GM18508 (cell line): ENCODE data around the gene ZKSCAN5.
"Not testable (repeated sequence)": the region's sequence is repeated elsewhere in the genome, so short reads cannot be mapped to it uniquely, and the experiment has no call there.

Experiments used
- ATAC-seq: cut with Tn5 transposase; IDR thresholded peaks from one replicate; pipeline ENCODE4 v1.9.1; 2021; ENCODE audit warnings: moderate number of reproducible peaks; ENCODE audit not compliant: insufficient read depth, unreplicated experiment

Gene ZKSCAN5

DNA sequence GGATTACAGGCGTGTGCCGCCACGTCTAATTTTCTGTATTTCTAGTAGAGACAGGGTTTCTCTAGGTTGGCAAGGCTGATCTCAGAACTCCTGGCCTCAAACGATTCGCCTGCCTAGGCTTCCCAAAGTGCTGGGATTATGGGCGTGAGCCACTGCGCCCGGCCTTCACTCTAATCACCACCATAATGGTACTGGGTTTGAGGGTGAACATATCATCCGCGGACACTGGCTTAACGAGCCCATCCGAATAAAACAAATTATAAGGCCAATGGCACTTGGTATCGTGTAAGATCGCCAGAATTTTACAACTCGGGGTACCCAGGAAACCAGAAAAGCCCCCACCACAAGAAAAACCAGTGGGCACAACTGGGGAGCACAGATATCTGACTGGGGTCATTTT lies 46.9 kb downstream of the ZKSCAN5 start:
- ATAC-seq = no peak

DNA sequence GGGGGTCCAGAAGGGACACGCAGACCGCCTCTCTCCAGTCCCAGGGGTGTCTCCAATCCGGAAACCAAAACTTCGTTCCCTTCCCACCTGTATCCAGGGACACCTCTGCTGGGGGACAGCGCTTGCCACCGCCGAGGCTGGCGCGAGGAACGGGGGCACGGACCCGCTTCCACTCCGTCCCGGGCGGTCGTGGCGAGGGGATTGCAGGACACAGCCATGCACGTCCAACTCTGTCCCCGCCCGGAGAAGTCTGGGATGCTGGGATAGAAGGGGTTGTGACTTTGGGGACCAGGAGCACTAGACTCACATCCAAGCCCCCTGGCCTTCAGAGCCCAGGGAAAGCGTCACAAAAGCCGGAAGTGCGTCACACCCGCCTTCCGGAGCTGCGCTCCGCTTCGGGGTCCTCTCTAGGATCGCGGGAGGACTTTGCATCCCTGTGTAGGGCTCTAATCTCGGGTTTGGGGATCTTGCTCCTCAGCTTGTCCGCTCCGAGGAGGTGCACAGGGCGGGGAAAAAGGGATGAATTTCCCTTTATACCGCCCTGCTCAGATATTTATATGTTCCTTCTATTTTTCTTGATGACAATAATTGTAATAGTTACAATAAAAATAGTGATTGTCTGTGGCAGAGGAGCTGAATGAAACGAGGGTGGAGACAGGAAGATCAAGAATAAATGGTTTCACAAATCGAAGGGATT lies 47.5 kb downstream of the ZKSCAN5 start, which contains the start of gene FAM200A:
Gene FAM200A, minus strand, starts transcription at position 348 of the 697 bp plus-strand sequence. CDS start 3,707 bp downstream, outside the sequence.
- ATAC-seq = peak; percentile 80

DNA sequence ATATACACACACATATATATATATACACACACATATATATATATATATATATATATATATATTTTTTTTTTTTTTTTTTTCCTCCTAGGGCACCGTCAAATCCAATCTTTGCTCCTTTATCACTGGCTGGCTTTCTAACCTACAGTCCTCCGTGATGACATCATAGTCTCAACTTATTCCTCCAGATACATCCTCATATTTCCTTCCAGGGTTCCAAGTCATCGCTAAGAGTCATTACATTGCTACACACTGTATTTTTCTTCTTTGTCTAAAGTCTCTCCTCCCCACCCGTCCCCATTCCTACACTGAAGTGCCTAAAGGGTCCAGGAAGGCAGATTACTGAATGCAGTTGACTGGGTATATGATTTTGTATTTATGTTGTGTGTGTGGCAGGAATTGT lies 48.6 kb downstream of the ZKSCAN5 start:
- ATAC-seq = no peak

- ATAC-seq = no peak
Measured at GRCh38 chr7:99554939-99555338, 50.5 kb downstream of the ZKSCAN5 start.

DNA sequence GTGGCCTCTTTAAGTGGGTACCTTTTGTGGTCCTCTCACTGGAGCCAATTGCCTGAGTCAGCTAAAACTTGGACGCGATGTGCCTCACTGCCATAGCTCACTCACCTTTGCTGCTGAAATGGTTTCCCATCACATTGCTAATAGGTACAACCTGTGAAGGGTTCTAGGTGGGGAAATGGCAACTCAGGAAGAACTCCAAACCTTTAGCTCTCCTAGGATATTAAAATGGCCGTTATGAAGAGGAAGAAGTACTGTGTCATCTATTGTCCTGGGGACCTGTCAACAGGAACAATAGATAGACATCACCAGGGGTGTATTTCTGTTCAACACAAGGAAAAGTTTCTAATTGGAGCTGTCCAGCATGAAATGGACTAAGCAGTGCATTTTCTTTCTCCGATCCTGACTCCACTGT lies 52.7 kb downstream of the ZKSCAN5 start:
- ATAC-seq = no peak

DNA sequence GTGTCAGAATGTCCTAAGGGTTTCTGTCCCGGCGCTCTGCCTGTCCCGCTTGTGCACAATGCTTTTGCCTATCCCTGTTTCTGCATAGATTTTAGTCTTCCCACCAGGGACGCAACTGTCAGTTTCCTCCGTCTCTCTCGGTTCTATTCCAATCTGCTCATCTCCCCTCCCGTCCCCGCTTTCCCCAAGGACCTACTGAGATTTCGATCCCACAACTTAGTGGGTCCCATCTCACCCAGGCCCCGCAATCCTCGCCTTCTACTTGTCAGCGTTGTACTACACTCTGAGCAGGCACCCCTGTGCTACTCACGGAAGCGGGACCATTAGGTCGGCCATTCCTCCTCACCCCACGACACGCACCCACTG lies 53.5 kb downstream of the ZKSCAN5 start:
- peak; percentile 12 for ATAC-seq

GRCh38 chr7:99558306-99559174 lies 54.1 kb downstream of the ZKSCAN5 start, which contains the start of gene ZNF655:
TSS of gene ZNF655 (plus strand) at chr7:99558642. CDS start at chr7:99560560, 1,918 bp downstream.
- peak; percentile 29 for ATAC-seq

DNA sequence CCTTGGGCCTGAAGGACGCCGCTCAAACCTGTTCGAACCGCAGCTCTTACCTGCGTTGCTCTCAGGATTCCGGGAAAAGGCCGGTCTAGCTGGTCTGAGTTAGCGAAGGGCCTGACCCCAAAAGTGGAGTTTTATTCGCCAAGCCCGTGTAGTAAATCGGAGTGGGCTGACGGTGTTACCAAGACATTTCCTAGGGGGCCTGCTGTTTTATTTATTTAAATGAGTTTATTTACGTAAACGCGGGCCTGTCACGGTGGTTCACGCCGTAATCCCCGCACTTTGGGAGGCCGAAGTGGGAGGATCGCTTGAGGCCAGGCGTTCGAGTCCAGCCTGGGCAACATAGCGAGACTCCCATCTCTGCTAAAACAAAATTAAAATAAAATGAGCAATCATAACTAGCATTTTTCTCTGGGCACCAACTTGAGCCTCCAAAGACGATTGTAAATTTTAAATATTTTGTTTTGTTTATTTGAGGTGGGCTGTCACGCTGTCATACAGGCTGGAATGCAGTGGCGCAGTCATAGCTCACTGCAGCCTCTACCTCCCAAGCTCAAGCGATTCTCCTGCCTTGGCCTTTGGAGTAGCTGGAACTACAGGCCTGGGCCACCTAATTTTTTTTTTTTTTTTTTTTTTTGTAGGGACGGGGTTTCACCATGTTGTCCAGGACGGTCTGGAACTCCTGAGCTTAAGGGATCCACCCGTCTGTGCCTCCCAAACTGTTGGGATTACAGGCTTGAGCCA lies 54.9 kb downstream of the ZKSCAN5 start:
- ATAC-seq = no peak

- ATAC-seq = no peak
Measured at GRCh38 chr7:99560834-99561736, 56.6 kb downstream of the ZKSCAN5 start.

DNA sequence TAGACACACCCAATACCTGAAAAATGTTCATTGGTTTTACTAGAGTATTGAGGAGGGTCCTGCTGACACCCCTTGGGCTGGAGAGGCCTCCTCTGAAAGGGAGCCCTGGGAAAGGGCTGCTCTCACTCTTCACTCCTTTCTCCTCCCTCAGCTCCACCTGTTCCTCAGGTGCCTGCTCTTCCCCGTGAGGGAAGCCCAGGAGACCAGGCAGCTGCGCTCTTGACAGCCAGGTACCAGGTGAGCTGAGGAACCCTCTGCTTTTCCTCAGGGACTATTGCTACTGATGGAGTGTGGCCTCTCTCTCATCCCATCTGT lies 57.2 kb downstream of the ZKSCAN5 start:
- no peak for ATAC-seq

DNA sequence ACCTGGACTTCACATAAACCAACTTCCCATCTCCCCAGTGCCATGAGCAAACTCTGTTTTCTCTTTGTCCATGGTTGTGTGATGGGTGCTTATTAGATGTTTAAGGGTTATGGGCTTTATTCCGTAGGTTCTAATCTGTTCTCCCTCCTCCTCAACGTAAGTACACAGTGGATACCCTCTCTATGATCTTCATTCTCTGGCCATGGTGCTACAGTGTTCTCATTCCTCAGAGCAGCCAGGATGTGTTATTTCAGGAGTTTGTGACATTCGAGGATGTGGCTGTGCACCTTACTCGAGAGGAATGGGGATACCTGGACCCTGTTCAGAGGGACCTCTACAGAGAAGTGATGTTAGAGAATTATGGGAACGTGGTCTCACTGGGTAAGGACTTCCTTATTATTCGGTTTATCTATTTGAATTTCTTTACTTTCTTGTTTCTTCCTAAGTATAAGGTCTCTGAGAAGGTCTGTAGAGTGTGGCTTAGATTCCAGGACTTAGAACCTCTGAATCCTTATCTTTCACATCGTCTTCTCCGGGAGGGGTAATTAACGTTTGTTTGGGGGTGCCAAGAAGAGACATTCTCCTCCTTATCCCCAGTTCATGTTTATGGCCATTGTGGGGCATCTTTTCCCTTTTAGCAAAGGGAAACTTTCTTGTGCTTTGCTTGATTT lies 57.8 kb downstream of the ZKSCAN5 start:
- no peak for ATAC-seq

DNA sequence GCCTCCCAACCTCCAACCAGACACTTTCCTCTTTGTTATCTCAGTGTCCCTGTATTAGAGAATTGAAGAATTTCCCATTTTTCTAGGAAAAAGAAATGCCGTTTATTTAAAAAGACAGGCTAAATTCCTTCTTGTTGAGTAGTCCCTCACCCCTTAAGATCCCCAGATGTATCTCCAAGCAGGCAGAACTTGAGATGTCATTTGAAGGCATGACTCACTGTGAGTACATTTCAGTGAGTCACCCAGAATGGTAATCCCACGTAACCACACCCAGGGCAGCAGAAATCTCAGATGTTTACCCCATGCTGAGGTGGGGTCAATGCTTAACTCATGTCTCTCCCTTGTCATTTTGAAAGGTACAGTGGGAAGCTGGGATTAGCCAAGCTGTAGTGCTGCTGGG lies 58.4 kb downstream of the ZKSCAN5 start:
- no peak for ATAC-seq

DNA sequence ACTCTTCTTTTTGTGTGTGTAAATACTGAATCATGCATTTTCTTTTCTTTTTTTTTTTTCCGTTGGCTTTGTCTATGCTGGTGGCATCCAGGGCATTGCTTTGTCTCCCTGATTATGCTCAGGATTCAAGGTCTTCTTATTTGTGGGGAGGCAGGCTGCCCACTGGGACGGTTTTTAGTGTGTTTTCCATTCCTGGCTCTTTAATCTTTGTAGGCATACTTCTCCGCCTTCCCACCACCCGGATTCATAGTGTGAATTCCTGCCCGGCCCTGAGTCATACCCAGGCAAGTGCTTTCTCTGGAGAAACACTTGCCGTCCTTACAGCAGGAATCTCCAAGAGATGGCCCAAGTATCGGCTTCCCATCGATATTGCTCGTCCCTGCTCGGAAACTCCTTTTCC lies 59.2 kb downstream of the ZKSCAN5 start:
- no peak for ATAC-seq

GRCh38 chr7:99568770-99569169 lies 64.3 kb downstream of the ZKSCAN5 start:
- not testable (repeated sequence) for ATAC-seq

- ATAC-seq = no peak
Measured at GRCh38 chr7:99571768-99572167, 67.3 kb downstream of the ZKSCAN5 start.

GRCh38 chr7:99573257-99573656 lies 68.8 kb downstream of the ZKSCAN5 start:
- no peak for ATAC-seq

GRCh38 chr7:99576251-99576650 lies 71.8 kb downstream of the ZKSCAN5 start:
- no peak for ATAC-seq

GRCh38 chr7:99579281-99579955 lies 75.0 kb downstream of the ZKSCAN5 start:
- ATAC-seq = no peak
